Measurements from ENCODE around the gene XXYLT1.

GRCh38 chr3:195284842-195285241, 13.9 kb upstream of the XXYLT1 start:
- TF ChIP-seq CTCF (IDR thresholded peaks at IDR 0.05) (no peak), POLR2A (IDR thresholded peaks at IDR 0.05) (no peak)
